HG03066 (cell line): ENCODE results near the gene NEK2.

Experiments
- ATAC-seq: cut with Tn5 transposase; IDR thresholded peaks from one replicate; pipeline ENCODE4 v1.9.1; 2021; ENCODE audit warnings: low read depth; ENCODE audit not compliant: unreplicated experiment

The NEK2 gene

GRCh38 chr1:211613108-211613947 is 62.1 kb downstream of the NEK2 start:
- ATAC-seq: no peak

GRCh38 chr1:211612786-211613107 is 62.7 kb downstream of the NEK2 start:
- no peak for ATAC-seq
